SK-N-SH (cell line): ENCODE data around the gene TEX35. TPM values are rescaled to one million over a fixed set of nuclear protein-coding genes. Genes with fewer than 3 reads are reported as not detected.

Experiments
- CTCF ChIA-PET: fragments of 300-600, 350-600 bp; formaldehyde crosslinking; extraction: SDS; loops from one replicate; lab custom pipeline; 2021; lab: Yijun Ruan, JAX
- POLR2A ChIA-PET: fragments of 350-600 bp; sonication (Branson Sonifier 250); formaldehyde crosslinking; extraction: SDS; loops from one replicate; lab custom pipeline; 2020; ENCODE audit warnings: antibody characterized with exemption, inconsistent platforms; lab: Yijun Ruan, JAX
- DNase-seq: peaks from one replicate; pipeline ENCODE4 v3.0.0; 2012
- H2AFZ ChIP-seq: fragments of 200-600 bp; sonication (generic); 2 replicates; pipeline ENCODE4 v1.8.1; 2016; ENCODE audit warnings: antibody characterized with exemption, mild to moderate bottlenecking, low read depth
- H3F3A ChIP-seq: fragments of 200-600 bp; sonication (generic); replicated peaks from 2 replicates; pipeline ENCODE3; 2016; ENCODE audit warnings: antibody characterized with exemption, mild to moderate bottlenecking; ENCODE audit not compliant: insufficient read depth
- H3K27ac ChIP-seq, 2 experiments: fragments of 200-500 bp in 1 of 2; fragments of 200-600 bp in 1 of 2; sonication (Bioruptor generic) in 1 of 2; sonication (generic), shearing (Covaris generic) in 1 of 2; 2 replicates each; pipeline versions ENCODE4 v1.5.1 to v1.6.1; 2014 to 2016; ENCODE audit warnings: low read depth in 2 of 2, inconsistent platforms in 1 of 2, low read length in 1 of 2, mild to moderate bottlenecking in 1 of 2, mixed read lengths in 1 of 2
- H3K27me3 ChIP-seq: fragments of 200-600 bp; sonication (generic), shearing (Covaris generic); 2 replicates; pipeline ENCODE4 v1.6.1; 2016; ENCODE audit warnings: mixed run types; ENCODE audit not compliant: insufficient read depth
- H3K36me3 ChIP-seq, 2 experiments: fragments of 200-500 bp in 1 of 2; fragments of 200-600 bp in 1 of 2; sonication (Bioruptor generic) in 1 of 2; sonication (generic) in 1 of 2; replicated peaks in 1 of 2; 2 replicates each; pipeline versions ENCODE3 to v1.5.1; 2014 to 2016; ENCODE audit warnings: low read length in 1 of 2, mild to moderate bottlenecking in 1 of 2; ENCODE audit not compliant: insufficient read depth in 2 of 2, control insufficient read depth in 1 of 2
- H3K4me1 ChIP-seq, 2 experiments: fragments of 200-500 bp in 1 of 2; fragments of 200-600 bp in 1 of 2; sonication (Bioruptor generic) in 1 of 2; sonication (generic), shearing (Covaris generic) in 1 of 2; 2 replicates each; pipeline versions ENCODE4 v1.5.1 to v1.6.1; 2014 to 2016; ENCODE audit warnings: low read depth in 1 of 2, low read length in 1 of 2, mixed run types in 1 of 2; ENCODE audit not compliant: insufficient read depth in 2 of 2, control insufficient read depth in 1 of 2
- H3K4me2 ChIP-seq: fragments of 200-600 bp; sonication (generic), shearing (Covaris generic); 2 replicates; pipeline ENCODE4 v1.6.1; 2017; ENCODE audit warnings: mixed run types
- H3K4me3 ChIP-seq, 2 experiments: fragments of 200-500 bp in 1 of 2; fragments of 200-600 bp in 1 of 2; sonication (Bioruptor generic) in 1 of 2; sonication (generic), shearing (Covaris generic) in 1 of 2; 2 replicates each; pipeline versions ENCODE4 v1.5.1 to v1.8.1; 2014 to 2016; ENCODE audit warnings: low read depth in 2 of 2, inconsistent platforms in 1 of 2, low read length in 1 of 2, mild to moderate bottlenecking in 1 of 2, mixed read lengths in 1 of 2, moderate library complexity in 1 of 2
- H3K79me2 ChIP-seq: fragments of 200-600 bp; sonication (generic); 2 replicates; pipeline ENCODE4 v1.8.1; 2017; ENCODE audit warnings: mild to moderate bottlenecking; ENCODE audit not compliant: insufficient read depth
- H3K9ac ChIP-seq: fragments of 200-600 bp; sonication (generic); 2 replicates; pipeline ENCODE4 v1.6.1; 2017; ENCODE audit warnings: mixed run types
- H3K9me2 ChIP-seq: fragments of 200-600 bp; sonication (generic); 2 replicates; pipeline ENCODE4 v1.6.1; 2017; ENCODE audit warnings: mixed run types
- H3K9me3 ChIP-seq: fragments of 200-600 bp; sonication (generic); 2 replicates; pipeline ENCODE4 v1.6.1; 2017; ENCODE audit warnings: mixed run types, mild to moderate bottlenecking, moderate library complexity
- H4K20me1 ChIP-seq: fragments of 200-600 bp; sonication (generic); 2 replicates; pipeline ENCODE4 v1.6.1; 2017; ENCODE audit warnings: mild to moderate bottlenecking, mixed run types; ENCODE audit not compliant: insufficient read depth
- CHD2 ChIP-seq: fragments of 150-350 bp; IDR thresholded peaks from 2 replicates; pipeline ENCODE4 v1.6.1; 2018; ENCODE audit warnings: low read length; ENCODE audit not compliant: partially characterized antibody
- CTCF ChIP-seq: fragments of 200-600 bp; sonication (generic); IDR thresholded peaks from 2 replicates; pipeline ENCODE4 v1.6.1; 2017; ENCODE audit warnings: antibody characterized with exemption, mild to moderate bottlenecking, moderate library complexity
- EP300 ChIP-seq, 2 experiments: IDR thresholded peaks; 2 replicates each; pipeline versions ENCODE4 v1.4.0 to v1.6.1; 2012; ENCODE audit warnings: borderline replicate concordance in 1 of 2, low read depth in 1 of 2, low read length in 1 of 2
- EZH2phosphoT487 ChIP-seq: fragments of 200-600 bp; sonication (generic); IDR thresholded peaks from 2 replicates; pipeline ENCODE4 v1.6.1; 2017; ENCODE audit warnings: low read depth, mixed run types, mild to moderate bottlenecking, antibody characterized with exemption, moderate library complexity, borderline replicate concordance
- FOXJ3 ChIP-seq: sonication (generic); formaldehyde crosslinking; IDR thresholded peaks from 2 replicates; pipeline ENCODE4 v1.5.1; 2020; ENCODE audit warnings: mild to moderate bottlenecking, missing genetic modification reagents
- FOXM1 ChIP-seq: IDR thresholded peaks from 2 replicates; pipeline ENCODE4 v1.4.0; 2012; ENCODE audit warnings: low read depth, mild to moderate bottlenecking
- GABPA ChIP-seq: IDR thresholded peaks from 2 replicates; pipeline ENCODE4 v1.4.0; 2012; ENCODE audit warnings: low read depth, mild to moderate bottlenecking
- GATA2 ChIP-seq: sonication (generic); formaldehyde crosslinking; IDR thresholded peaks from 2 replicates; pipeline ENCODE4 v1.5.0; 2020; ENCODE audit warnings: mild to moderate bottlenecking, missing genetic modification reagents
- MAX ChIP-seq: IDR thresholded peaks from 2 replicates; pipeline ENCODE4 v1.4.0; 2012; ENCODE audit warnings: low read depth
- MXI1 ChIP-seq: IDR thresholded peaks from 2 replicates; pipeline ENCODE4 v1.6.1; 2012; ENCODE audit warnings: mild to moderate bottlenecking, low read depth, low read length, improper control_type of control experiment
- NFIC ChIP-seq: IDR thresholded peaks from 2 replicates; pipeline ENCODE4 v1.4.0; 2012; ENCODE audit warnings: borderline replicate concordance
- POLR2AphosphoS5 ChIP-seq: IDR thresholded peaks from 2 replicates; pipeline ENCODE4 v1.6.1; 2012; ENCODE audit warnings: low read depth, low read length
- RAD21 ChIP-seq: IDR thresholded peaks from 2 replicates; pipeline ENCODE4 v1.6.1; 2012; ENCODE audit warnings: mild to moderate bottlenecking, low read length
- REST ChIP-seq: IDR thresholded peaks from 2 replicates; pipeline ENCODE4 v1.6.1; 2012; ENCODE audit warnings: mild to moderate bottlenecking, low read depth, low read length, moderate library complexity
- RXRA ChIP-seq: IDR thresholded peaks from 2 replicates; pipeline ENCODE4 v1.4.0; 2012; ENCODE audit warnings: low read depth, mild to moderate bottlenecking, borderline replicate concordance
- SIN3A ChIP-seq: IDR thresholded peaks from 2 replicates; pipeline ENCODE4 v1.6.1; 2012; ENCODE audit warnings: low read depth, mild to moderate bottlenecking, low read length, moderate library complexity, borderline replicate concordance
- TCF12 ChIP-seq: IDR thresholded peaks from 2 replicates; pipeline ENCODE4 v1.4.0; 2012
- USF1 ChIP-seq: IDR thresholded peaks from 2 replicates; pipeline ENCODE4 v1.4.0; 2012; ENCODE audit warnings: low read depth, borderline replicate concordance
- USF2 ChIP-seq: fragments of 150-350 bp; IDR thresholded peaks from 2 replicates; pipeline ENCODE4 v1.6.1; 2017; ENCODE audit warnings: antibody characterized with exemption, low read length, low read depth, borderline replicate concordance
- WGBS: methylation state at CpG from one replicate; pipeline ENCODE4 v1.1.6; 2017; ENCODE audit warnings: low lambda C conversion rate; 5-methylcytosine and 5-hydroxymethylcytosine counted together
- polyA plus RNA-seq, 3 experiments: library from polyadenylated mRNA; depleted of rRNA; stranded (reverse); fragments of >200 nt; gene quantifications; 2 replicates each; pipeline ENCODE4 v1.2.3, GENCODE V29; 2012

TEX35 gene
- polyA plus RNA-seq, 1 of the 3 experiments (the other 2 are of a cell fraction) = 0.03 TPM

GRCh38 chr1:178564086-178564782 is 51.3 kb downstream of the TEX35 start:
- no peak for DNase-seq
- H3K9me3 ChIP-seq = no peaks in the 10 kb centered on the region
- no peaks in the 10 kb centered on the region for H3K36me3 ChIP-seq
- 83% methylated on average over 4 of the region's 4 CpGs for WGBS
- H4K20me1 ChIP-seq = no peaks in the 10 kb centered on the region
- H3K4me3 ChIP-seq = no peak overlapping the region
- POLR2A ChIA-PET = no interaction called here
- H3K4me2 ChIP-seq = no peak overlapping the region
- H3K4me1 ChIP-seq = no peaks in the 10 kb centered on the region; a peak in 1 of 4 replicates
- H3K9me2 ChIP-seq = no peaks in the 10 kb centered on the region
- H3K27ac ChIP-seq = no peak overlapping the region
- CTCF ChIA-PET = interaction anchor here (0.6 to 4.4 kb wide), 6 partner anchors 12 to 759 kb away, joined by 3 to 22 read pairs (median 4); no protein-coding TSS in a partner anchor
- no peaks in the 10 kb centered on the region for H3K27me3 ChIP-seq
- TF ChIP-seq USF2 (no peak), FOXJ3 (CRISPR knock-in tag) (no peak), CHD2 (no peak), EP300 (IDR thresholded peaks at IDR 0.05; ENCODE audit: borderline replicate concordance in 1 of 2, low read depth in 1 of 2, low read length in 1 of 2) (no peak)
- H2AFZ ChIP-seq = no peak overlapping the region
- no peak overlapping the region for H3K9ac ChIP-seq
- no peaks in the 10 kb centered on the region for H3F3A ChIP-seq
- H3K79me2 ChIP-seq = no peaks in the 10 kb centered on the region

- ChIA-PET POLR2A (no interaction called here), CTCF (interaction anchor here (0.6 to 4.4 kb wide), 6 partner anchors 11 to 759 kb away, joined by 3 to 22 read pairs (median 4); no protein-coding TSS in a partner anchor)
- Histone ChIP-seq H3K27ac (no peak overlapping the region), H2AFZ (no peak overlapping the region), H3K9ac (no peak overlapping the region), H3K4me2 (no peak overlapping the region), H3K9me2 (no peaks in the 10 kb centered on the region), H3K27me3 (no peaks in the 10 kb centered on the region), H3K36me3 (no peaks in the 10 kb centered on the region), H4K20me1 (no peaks in the 10 kb centered on the region), H3K9me3 (no peaks in the 10 kb centered on the region), H3F3A (no peaks in the 10 kb centered on the region), H3K79me2 (no peaks in the 10 kb centered on the region), H3K4me1 (no peaks in the 10 kb centered on the region; a peak in 1 of 4 replicates), H3K4me3 (no peak overlapping the region)
- no peak for DNase-seq
- TF ChIP-seq FOXJ3 (CRISPR knock-in tag) = no peak
- TF ChIP-seq CHD2 = no peak
- TF ChIP-seq FOXM1 = no peak
- TF ChIP-seq RXRA = no peak
- no peak for TF ChIP-seq CTCF
- TF ChIP-seq REST = no peak
- TF ChIP-seq GABPA = no peak
- no peak for TF ChIP-seq TCF12
- no peak for TF ChIP-seq MXI1
- no peak for TF ChIP-seq GATA2 (CRISPR knock-in tag)
- TF ChIP-seq NFIC = no peak
- TF ChIP-seq POLR2AphosphoS5 = no peak
- TF ChIP-seq MAX = no peak
- TF ChIP-seq EZH2phosphoT487 = no peak
- TF ChIP-seq SIN3A = no peak
- no peak for TF ChIP-seq USF1
- TF ChIP-seq RAD21 = no peak
- WGBS = 60% methylated on average over 2 of the region's 2 CpGs
Measured at GRCh38 chr1:178564783-178565180, 51.9 kb downstream of the TEX35 start.
